ENCODE data around the gene ADCY1. TPM values are rescaled to one million over a fixed set of nuclear protein-coding genes. Genes with fewer than 3 reads are reported as not detected.

ADCY1 gene
- total and polyA plus RNA-seq, 4 donors, result 21.8 to 79.2 (median 72.3) TPM

- no peak for DNase-seq (ENCODE audit: low read depth in 4 of 6, low spot score in 6 of 6)
- Histone ChIP-seq H3K27me3 (ENCODE audit: control insufficient read depth, insufficient read depth, low read length) (no peaks in the 10 kb centered on the region), H3K4me3 (ENCODE audit: low read depth, low read length) (no peak overlapping the region), H3K4me1 (ENCODE audit: control insufficient read depth, insufficient read depth, low read length) (peaks cover 8% of the 10 kb centered on the region), H3K27ac (ENCODE audit: low read depth, low read length) (no peak overlapping the region), H3K9me3 (ENCODE audit: control insufficient read depth, insufficient read depth, low read length) (no peaks in the 10 kb centered on the region), H3K36me3 (ENCODE audit: control insufficient read depth, insufficient read depth, low read length) (peaks cover 39% of the 10 kb centered on the region)
- WGBS (ENCODE audit: insufficient coverage), result 69% methylated on average over 7 of the region's 7 CpGs
Observed at GRCh38 chr7:45596665-45597095, 22.5 kb downstream of the ADCY1 start.

DNA sequence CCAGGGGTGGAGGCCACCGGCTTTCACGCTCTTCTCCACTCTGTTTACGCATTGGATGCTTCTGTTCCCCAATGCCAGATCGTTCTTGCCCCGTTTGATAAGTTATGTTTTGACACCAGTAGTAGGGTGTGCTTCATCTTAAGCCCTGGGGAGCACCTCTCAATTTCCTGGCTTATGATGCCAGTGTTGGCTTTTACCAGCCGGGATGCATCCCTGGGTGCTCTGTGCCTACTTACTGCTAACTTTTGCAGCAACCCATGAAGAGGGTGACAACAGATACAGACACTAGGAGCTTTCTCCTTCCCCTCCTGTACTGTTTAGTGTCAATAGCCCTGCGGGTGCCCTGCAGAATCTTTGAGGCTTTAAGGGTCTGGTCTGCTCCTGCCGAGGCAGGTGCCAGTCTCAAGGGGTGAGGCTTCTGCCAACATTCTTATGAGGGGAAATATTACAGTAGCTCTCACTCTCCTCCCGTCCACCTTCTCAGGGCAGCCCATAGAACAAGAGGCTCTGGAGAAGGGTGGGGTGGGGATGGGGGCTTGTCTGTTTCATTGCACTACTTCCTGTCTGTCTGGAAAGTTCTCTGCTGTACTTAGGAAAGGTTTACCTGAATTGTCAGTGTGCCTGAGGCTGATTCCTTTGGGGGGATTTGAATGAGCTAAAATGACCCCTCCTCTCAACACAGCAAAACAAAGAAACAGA, 23.3 kb downstream of the ADCY1 start:
- Histone ChIP-seq H3K9me3 (ENCODE audit: control insufficient read depth, insufficient read depth, low read length) (no peaks in the 10 kb centered on the region), H3K27me3 (ENCODE audit: control insufficient read depth, insufficient read depth, low read length) (no peaks in the 10 kb centered on the region), H3K36me3 (ENCODE audit: control insufficient read depth, insufficient read depth, low read length) (peaks cover 40% of the 10 kb centered on the region), H3K4me1 (ENCODE audit: control insufficient read depth, insufficient read depth, low read length) (peaks cover 8% of the 10 kb centered on the region), H3K27ac (ENCODE audit: low read depth, low read length) (no peak overlapping the region), H3K4me3 (ENCODE audit: low read depth, low read length) (no peak overlapping the region)
- 85% methylated on average over 6 of the region's 9 CpGs for WGBS (ENCODE audit: insufficient coverage)
- DNase-seq (ENCODE audit: low read depth in 4 of 6, low spot score in 6 of 6), result no peak

GRCh38 chr7:45598886-45599520, 24.8 kb downstream of the ADCY1 start:
- Histone ChIP-seq H3K4me1 (ENCODE audit: control insufficient read depth, insufficient read depth, low read length) (peaks cover 8% of the 10 kb centered on the region), H3K27me3 (ENCODE audit: control insufficient read depth, insufficient read depth, low read length) (no peaks in the 10 kb centered on the region), H3K27ac (ENCODE audit: low read depth, low read length) (no peak overlapping the region), H3K9me3 (ENCODE audit: control insufficient read depth, insufficient read depth, low read length) (no peaks in the 10 kb centered on the region), H3K4me3 (ENCODE audit: low read depth, low read length) (no peak overlapping the region), H3K36me3 (ENCODE audit: control insufficient read depth, insufficient read depth, low read length) (peaks cover 30% of the 10 kb centered on the region)
- no peak for DNase-seq (ENCODE audit: low read depth in 4 of 6, low spot score in 6 of 6)
- 90% methylated on average over 14 of the region's 14 CpGs for WGBS (ENCODE audit: insufficient coverage)

DNA sequence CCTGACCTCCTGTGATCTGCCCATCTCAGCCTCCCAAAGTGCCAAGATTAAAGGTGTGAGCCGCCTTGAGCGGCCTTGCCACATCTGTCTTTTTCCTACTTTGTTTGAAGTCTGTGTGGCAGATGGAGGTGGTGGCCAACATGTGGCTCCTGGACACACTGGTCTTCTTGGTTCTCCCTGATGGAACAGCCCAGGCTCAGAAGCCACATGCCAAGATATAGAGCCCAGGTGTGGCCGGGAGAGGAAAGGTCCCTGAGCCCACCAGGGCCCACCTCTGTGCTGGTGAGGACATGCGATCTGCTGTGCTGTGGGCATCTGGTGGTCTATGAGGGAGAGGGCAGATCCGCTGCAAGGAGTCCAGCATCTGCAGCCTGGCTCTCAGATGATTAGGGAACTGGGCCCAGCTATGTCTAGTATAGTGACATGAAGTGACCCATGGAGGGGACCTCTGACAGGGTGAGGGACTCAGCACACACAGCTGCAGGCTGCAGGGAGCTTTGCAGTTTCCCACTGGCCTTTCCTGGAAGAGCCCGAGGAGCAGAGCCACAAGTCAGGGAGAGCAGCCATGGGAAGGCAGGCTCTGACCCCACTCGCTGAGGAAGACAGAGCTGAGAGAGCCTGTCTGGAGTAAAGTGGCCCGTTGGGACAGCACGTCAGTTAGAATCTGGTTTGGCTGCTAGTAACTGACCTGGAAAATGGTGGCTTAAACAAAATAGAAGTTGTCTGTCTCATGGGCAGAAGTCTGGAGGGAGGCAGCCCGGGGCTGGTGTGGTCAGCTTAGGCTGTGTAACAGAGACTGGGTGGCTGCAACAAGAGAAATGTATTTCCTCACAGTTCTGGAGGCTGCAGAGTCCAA, 25.9 kb downstream of the ADCY1 start:
- DNase-seq (ENCODE audit: low read depth in 4 of 6, low spot score in 6 of 6), result no peak
- 78% methylated on average over 9 of the region's 10 CpGs for WGBS (ENCODE audit: insufficient coverage)
- Histone ChIP-seq H3K27me3 (ENCODE audit: control insufficient read depth, insufficient read depth, low read length) (no peaks in the 10 kb centered on the region), H3K36me3 (ENCODE audit: control insufficient read depth, insufficient read depth, low read length) (peaks cover 30% of the 10 kb centered on the region), H3K4me3 (ENCODE audit: low read depth, low read length) (no peak overlapping the region), H3K4me1 (ENCODE audit: control insufficient read depth, insufficient read depth, low read length) (peaks cover 8% of the 10 kb centered on the region), H3K9me3 (ENCODE audit: control insufficient read depth, insufficient read depth, low read length) (no peaks in the 10 kb centered on the region), H3K27ac (ENCODE audit: low read depth, low read length) (no peak overlapping the region)

- Histone ChIP-seq H3K4me1 (ENCODE audit: control insufficient read depth, insufficient read depth, low read length) (peaks cover 8% of the 10 kb centered on the region), H3K9me3 (ENCODE audit: control insufficient read depth, insufficient read depth, low read length) (no peaks in the 10 kb centered on the region), H3K4me3 (ENCODE audit: low read depth, low read length) (no peak overlapping the region), H3K27ac (ENCODE audit: low read depth, low read length) (no peak overlapping the region), H3K27me3 (ENCODE audit: control insufficient read depth, insufficient read depth, low read length) (no peaks in the 10 kb centered on the region), H3K36me3 (ENCODE audit: control insufficient read depth, insufficient read depth, low read length) (peaks cover 27% of the 10 kb centered on the region)
- no peak for DNase-seq (ENCODE audit: low read depth in 4 of 6, low spot score in 6 of 6)
- WGBS (ENCODE audit: insufficient coverage), result 94% methylated on average over 2 of the region's 4 CpGs
Observed at GRCh38 chr7:45601094-45601493, 26.9 kb downstream of the ADCY1 start.

GRCh38 chr7:45601816-45602540, 27.8 kb downstream of the ADCY1 start:
- 87% methylated on average over 5 of the region's 6 CpGs for WGBS (ENCODE audit: insufficient coverage)

DNA sequence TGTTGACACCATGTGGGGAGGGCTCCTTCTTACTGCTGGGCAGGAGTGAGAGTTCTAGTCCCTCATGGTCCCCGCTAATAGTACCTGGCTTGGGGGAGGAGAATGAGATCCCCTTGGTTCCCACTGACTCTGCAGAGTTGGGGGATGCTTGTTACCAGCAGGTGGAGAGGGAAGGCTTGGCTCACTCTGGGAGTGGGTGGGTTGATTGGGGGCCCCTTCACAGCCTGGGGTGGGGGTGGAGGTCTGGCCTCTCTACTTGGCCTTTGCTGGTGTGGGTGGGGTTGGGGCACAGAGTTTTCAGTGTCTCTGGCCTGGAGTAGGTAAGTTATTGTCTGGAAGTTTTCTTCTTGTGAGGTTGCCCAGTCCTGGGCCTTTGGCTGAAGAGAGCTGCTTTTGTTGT, 31.9 kb downstream of the ADCY1 start:
- Histone ChIP-seq H3K36me3 (ENCODE audit: control insufficient read depth, insufficient read depth, low read length) (peaks cover 20% of the 10 kb centered on the region), H3K27ac (ENCODE audit: low read depth, low read length) (no peak overlapping the region), H3K4me1 (ENCODE audit: control insufficient read depth, insufficient read depth, low read length) (peaks cover under 1% of the 10 kb centered on the region), H3K27me3 (ENCODE audit: control insufficient read depth, insufficient read depth, low read length) (no peaks in the 10 kb centered on the region), H3K9me3 (ENCODE audit: control insufficient read depth, insufficient read depth, low read length) (no peaks in the 10 kb centered on the region), H3K4me3 (ENCODE audit: low read depth, low read length) (no peak overlapping the region)
- DNase-seq (ENCODE audit: low read depth in 4 of 6, low spot score in 6 of 6), result no peak
- WGBS (ENCODE audit: insufficient coverage), result 88% methylated on average over 1 of the region's 1 CpG

More at GRCh38 chr7:45601816-45602540, 27.8 kb downstream of the ADCY1 start:
- H3K4me1 ChIP-seq (ENCODE audit: control insufficient read depth, insufficient read depth, low read length), result peaks cover 8% of the 10 kb centered on the region
- H3K4me3 ChIP-seq (ENCODE audit: low read depth, low read length), result no peak overlapping the region
- peaks cover 20% of the 10 kb centered on the region for H3K36me3 ChIP-seq (ENCODE audit: control insufficient read depth, insufficient read depth, low read length)
- H3K9me3 ChIP-seq (ENCODE audit: control insufficient read depth, insufficient read depth, low read length), result no peaks in the 10 kb centered on the region
- H3K27ac ChIP-seq (ENCODE audit: low read depth, low read length), result no peak overlapping the region
- no peaks in the 10 kb centered on the region for H3K27me3 ChIP-seq (ENCODE audit: control insufficient read depth, insufficient read depth, low read length)
- DNase-seq (ENCODE audit: low read depth in 4 of 6, low spot score in 6 of 6), result no peak

GRCh38 chr7:45606931-45607330, 32.8 kb downstream of the ADCY1 start:
- no peak overlapping the region for H3K4me3 ChIP-seq (ENCODE audit: low read depth, low read length)
- 84% methylated on average over 5 of the region's 7 CpGs for WGBS (ENCODE audit: insufficient coverage)

DNA sequence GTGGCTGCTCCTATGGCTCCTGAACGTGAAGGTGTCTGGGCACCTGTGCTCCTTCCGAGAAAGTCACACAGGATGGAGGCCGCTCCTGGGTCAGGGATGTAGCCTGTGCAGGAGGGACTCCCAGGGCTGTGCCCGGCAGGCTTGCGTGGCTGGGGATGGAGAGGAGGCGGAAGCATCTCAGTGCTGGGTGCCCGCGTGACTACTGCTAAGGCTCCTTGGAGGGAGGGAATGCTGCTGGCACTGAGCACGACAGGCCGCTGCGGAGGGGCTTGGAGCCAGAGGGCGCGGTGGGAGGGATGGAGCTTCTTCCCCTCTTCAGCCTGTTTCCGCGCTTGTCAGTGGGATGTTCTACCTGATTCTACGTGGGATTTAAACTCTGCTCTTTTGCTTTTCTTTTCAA, 35.0 kb downstream of the ADCY1 start:
- WGBS (ENCODE audit: insufficient coverage), result 88% methylated on average over 7 of the region's 16 CpGs
- Histone ChIP-seq H3K4me3 (ENCODE audit: low read depth, low read length) (no peak overlapping the region), H3K4me1 (ENCODE audit: control insufficient read depth, insufficient read depth, low read length) (no peaks in the 10 kb centered on the region), H3K27me3 (ENCODE audit: control insufficient read depth, insufficient read depth, low read length) (no peaks in the 10 kb centered on the region), H3K36me3 (ENCODE audit: control insufficient read depth, insufficient read depth, low read length) (peaks cover 15% of the 10 kb centered on the region), H3K9me3 (ENCODE audit: control insufficient read depth, insufficient read depth, low read length) (peaks cover 5% of the 10 kb centered on the region), H3K27ac (ENCODE audit: low read depth, low read length) (no peak overlapping the region)
- no peak for DNase-seq (ENCODE audit: low read depth in 4 of 6, low spot score in 6 of 6)

More at GRCh38 chr7:45606931-45607330, 32.8 kb downstream of the ADCY1 start:
- DNase-seq (ENCODE audit: low read depth in 4 of 6, low spot score in 6 of 6), result no peak
- Histone ChIP-seq H3K9me3 (ENCODE audit: control insufficient read depth, insufficient read depth, low read length) (peaks cover under 1% of the 10 kb centered on the region), H3K27me3 (ENCODE audit: control insufficient read depth, insufficient read depth, low read length) (no peaks in the 10 kb centered on the region), H3K4me1 (ENCODE audit: control insufficient read depth, insufficient read depth, low read length) (no peaks in the 10 kb centered on the region), H3K36me3 (ENCODE audit: control insufficient read depth, insufficient read depth, low read length) (peaks cover 15% of the 10 kb centered on the region), H3K27ac (ENCODE audit: low read depth, low read length) (no peak overlapping the region)

Data from spinal cord (tissue), 10 donors.